Measurements from ENCODE around the gene WWOX. TPM values are rescaled to one million over a fixed set of nuclear protein-coding genes. Genes with fewer than 3 reads are reported as not detected.

The WWOX gene
- total and polyA plus RNA-seq, 2 of the 8 experiments (the other 6 are each of a cell fraction or from before 2014, with no cell fraction given), result 5.4 to 16.7 TPM

GRCh38 chr16:78764478-78764877 lies 665.0 kb downstream of the WWOX start (continued):
- TF ChIP-seq CTCF (IDR thresholded peaks at IDR 0.05; ENCODE audit: control extremely low read depth in 1 of 3, insufficient read depth in 1 of 3, low read depth in 1 of 3, low read length in 3 of 3), result no peak
- no peak for TF ChIP-seq POLR2AphosphoS5 (IDR thresholded peaks at IDR 0.05; ENCODE audit: low read depth, low read length)
- TF ChIP-seq NANOG (IDR thresholded peaks at IDR 0.05; ENCODE audit: insufficient read depth, low read depth, low read length, poor library complexity, severe bottlenecking), result no peak
- no peak for TF ChIP-seq NRF1 (IDR thresholded peaks at IDR 0.05; ENCODE audit: low read depth, low read length)
- TF ChIP-seq RBBP5 (IDR thresholded peaks at IDR 0.05; ENCODE audit: borderline replicate concordance, low read depth, low read length), result no peak

Data from H1 (cell line).